Amygdala (tissue), 56 donors: ENCODE results near the gene ZBTB20.

ENCODE experiments used
- DNase-seq, 56 donors: peaks; one replicate each; lab custom pipeline; 2025; lab: John Stamatoyannopoulos, UW

Gene ZBTB20

GRCh38 chr3:114659109-114660061 lies 487.7 kb downstream of the ZBTB20 start:
- no peak for DNase-seq

- no peak for DNase-seq
Measured at GRCh38 chr3:114651555-114651954, 495.5 kb downstream of the ZBTB20 start.

DNA sequence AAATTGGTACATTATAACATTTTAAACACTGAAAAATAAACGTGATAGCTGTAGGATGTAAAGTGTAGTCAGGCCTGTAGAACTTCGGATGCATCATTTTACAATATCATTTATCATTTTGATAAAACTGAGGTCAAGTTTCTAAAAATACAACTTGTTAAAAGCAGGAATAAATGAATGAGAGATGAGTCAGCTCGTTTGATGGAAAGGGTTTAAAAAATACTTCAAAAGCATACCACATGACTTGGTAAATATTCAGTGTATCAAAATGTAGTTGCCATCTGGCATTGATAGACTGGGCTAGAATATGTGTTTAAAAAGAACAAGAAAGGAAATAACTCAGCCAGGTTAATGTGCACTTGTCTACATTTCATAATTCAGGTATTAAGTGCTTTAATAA lies 496.3 kb downstream of the ZBTB20 start:
- no peak for DNase-seq

DNA sequence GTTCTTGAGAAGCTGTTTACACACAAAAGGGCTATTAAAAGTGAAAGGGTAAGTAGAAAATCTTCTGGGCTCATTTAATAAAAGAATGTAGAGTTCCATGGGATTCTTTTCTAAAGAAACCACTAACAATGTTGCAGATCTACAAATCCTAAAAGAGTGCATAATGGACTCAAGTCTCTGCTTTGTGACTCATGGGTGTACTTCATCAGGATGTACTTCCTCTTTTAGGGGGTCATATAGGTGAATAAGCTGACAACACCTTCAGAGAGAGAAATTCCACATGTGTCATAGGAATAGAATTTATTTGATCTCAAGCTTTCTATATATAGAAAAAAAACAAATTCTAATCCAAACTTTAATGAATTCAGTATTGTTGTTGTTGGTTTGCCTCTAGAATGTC lies 497.8 kb downstream of the ZBTB20 start:
- DNase-seq, result no peak

DNA sequence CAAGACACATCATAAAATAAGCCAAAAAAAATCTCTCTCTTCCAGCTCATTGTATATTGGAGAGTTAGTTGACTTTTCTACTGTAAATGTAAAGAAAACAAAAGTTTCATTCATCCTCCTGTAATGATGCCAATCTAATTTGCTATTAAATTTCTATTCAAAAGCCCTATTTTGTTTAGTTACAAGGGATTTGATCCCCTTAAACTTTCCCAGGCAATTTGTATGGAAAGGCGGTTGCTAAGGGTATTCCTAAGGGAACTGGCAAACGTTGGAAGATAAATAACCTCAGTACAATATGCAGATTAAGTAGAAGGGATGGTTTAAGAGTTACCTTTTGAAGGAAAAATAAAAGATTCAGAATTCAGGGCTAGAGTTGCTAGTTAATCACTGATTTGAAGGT lies 500.6 kb downstream of the ZBTB20 start:
- DNase-seq, result no peak

DNA sequence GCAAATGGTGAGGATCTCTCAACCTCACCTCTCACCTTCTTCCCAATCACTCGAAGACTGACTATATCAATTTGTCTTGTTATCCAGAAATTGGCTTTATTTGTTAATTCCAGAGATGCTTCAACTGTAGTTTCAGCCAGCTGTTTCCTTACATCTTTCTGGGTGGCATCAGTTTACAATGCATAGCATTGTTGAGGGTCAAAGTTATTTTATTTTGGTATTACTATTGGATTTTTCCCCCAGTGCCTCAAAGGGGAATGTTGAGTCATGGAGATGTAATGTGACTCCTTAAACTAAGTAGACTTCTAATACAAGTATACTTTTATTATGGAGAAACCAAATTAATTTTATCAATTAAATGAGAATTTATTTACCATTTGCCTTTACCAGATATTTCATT lies 501.7 kb downstream of the ZBTB20 start:
- no peak for DNase-seq

GRCh38 chr3:114644367-114644766 lies 502.7 kb downstream of the ZBTB20 start:
- no peak for DNase-seq

DNA sequence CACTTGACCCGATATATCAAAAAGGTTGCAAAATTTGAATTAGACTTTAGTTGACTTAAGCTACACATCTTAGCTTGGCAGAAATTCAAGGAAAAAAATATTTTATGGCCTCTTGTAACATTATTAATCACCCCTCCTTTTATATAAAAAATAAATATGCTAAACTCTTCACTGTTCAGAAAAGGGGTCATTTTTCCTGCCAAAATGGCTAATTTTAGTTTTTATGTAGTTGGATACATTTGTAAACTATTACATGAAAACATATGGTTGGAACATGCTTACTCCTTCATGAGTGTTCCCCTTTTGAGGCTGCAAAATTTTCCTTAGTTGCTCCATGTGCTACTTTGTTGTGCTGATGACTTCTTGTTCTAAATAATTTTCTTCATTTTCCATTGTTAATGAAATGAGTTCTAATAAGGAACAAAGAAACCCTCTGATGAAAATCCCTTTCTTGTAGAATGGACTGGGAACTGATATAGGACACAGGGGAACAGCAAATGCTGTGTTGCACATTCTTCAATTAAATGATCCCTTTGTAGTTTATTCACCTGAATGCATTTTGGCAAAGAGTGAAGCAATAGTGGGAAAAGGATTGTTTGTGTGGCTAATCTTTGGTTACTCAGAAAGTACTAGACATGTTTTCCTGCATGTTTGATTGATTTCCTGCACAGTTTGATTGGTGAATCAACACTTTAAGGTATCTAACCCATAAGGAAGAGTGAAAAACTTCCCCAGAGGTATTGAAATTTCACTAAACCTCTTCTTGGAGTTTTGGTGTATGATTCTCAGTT lies 503.9 kb downstream of the ZBTB20 start:
- DNase-seq, result no peak

DNA sequence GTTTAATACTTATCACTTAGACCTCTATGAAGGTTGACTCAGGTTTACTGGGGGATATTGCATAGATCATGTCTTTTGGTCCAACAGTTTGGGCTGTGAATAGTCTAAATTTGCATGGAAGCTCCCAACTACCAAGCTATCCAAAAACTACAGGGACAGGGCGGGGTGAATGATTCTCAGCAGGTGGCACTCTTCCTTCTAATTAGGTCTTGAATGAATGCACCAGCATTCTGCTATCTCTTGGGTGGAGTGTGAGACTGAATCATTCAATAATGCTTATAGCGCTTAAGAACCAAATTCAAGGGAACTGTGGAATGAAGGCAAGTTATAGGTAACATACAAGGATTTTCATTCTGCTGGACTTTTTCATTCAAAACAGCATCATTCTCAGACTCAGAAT lies 507.0 kb downstream of the ZBTB20 start:
- DNase-seq, result no peak

- DNase-seq, result peak in 3 of 56 donors; percentile 1 to 10 (median 7)
Measured at GRCh38 chr3:114639171-114639570, 507.9 kb downstream of the ZBTB20 start.

- DNase-seq, result no peak
Measured at GRCh38 chr3:114635878-114636277, 511.2 kb downstream of the ZBTB20 start.

GRCh38 chr3:114634635-114635034 lies 512.5 kb downstream of the ZBTB20 start:
- DNase-seq, result no peak

DNA sequence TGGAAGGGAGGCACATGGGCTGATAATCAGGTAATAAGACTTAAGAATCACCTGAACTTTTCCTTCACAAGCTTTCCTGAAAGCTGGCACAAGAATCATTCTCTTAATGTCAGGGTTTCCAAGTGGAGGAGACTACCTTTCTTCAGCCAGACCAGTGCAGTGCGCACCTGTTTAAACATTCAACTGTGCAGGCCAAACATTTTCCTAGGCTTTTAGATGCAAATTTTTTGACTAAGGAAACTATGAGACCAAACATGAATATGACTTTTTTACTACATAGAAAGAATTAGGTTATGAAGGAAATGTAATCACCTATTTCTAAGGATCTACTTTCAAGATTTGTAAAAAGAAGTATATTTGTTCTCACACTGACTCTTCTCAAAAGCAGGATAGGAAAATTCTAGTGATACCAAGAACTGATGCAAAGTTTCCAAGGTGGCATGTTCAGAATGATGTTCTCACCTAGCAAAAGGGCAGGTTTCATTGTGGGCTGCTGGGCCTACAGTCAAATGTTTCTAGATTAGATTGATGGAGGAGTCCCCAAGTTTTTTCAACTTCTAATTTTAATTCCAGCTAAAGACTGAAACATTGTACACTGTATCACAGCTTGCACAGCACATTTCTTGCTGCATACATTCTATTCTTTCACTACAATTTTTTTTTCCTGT lies 514.2 kb downstream of the ZBTB20 start:
- DNase-seq, result no peak

GRCh38 chr3:114627770-114628169 lies 519.3 kb downstream of the ZBTB20 start:
- no peak for DNase-seq

DNA sequence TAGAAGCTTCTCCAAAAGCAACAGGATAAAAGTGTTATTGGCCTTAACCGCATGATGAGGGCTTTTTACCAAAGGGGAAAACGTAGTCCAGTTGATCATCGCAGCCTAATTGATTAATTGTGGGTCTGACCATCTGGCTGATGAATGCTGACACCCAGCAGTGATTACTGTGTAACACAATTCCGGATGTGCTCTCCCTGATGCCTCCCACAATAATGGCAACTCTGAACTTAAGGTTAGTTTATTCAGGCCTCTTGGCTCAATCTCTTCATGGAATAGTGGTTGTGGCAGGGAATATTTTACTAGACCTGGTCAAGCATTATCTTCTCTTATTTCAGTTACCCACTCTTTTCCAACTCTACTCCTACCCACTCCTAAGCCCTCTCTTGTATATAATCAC lies 520.3 kb downstream of the ZBTB20 start:
- DNase-seq, result peak in 1 of 56 donors; percentile 3

- DNase-seq, result peak; percentile 16 to 92 (median 76)
Measured at GRCh38 chr3:114624571-114625181, 522.4 kb downstream of the ZBTB20 start.

- DNase-seq, result peak in 29 of 56 donors; percentile 1 to 58 (median 21)
Measured at GRCh38 chr3:114624047-114624445, 523.0 kb downstream of the ZBTB20 start.

GRCh38 chr3:114623420-114624046 lies 523.6 kb downstream of the ZBTB20 start:
- peak in 2 of 56 donors; percentile 6 to 33 for DNase-seq

GRCh38 chr3:114622001-114622400 lies 525.1 kb downstream of the ZBTB20 start:
- DNase-seq, result no peak

- no peak for DNase-seq
Measured at GRCh38 chr3:114619771-114620170, 527.3 kb downstream of the ZBTB20 start.
